ENCODE results near the gene MYL5. TPM values are rescaled to one million over a fixed set of nuclear protein-coding genes. Genes with fewer than 3 reads are reported as not detected.
"Not testable (repeated sequence)": the region's sequence is repeated elsewhere in the genome, so short reads cannot be mapped to it uniquely, and the experiment has no call there.

MYL5 gene
- total and polyA plus RNA-seq, 2 of the 4 experiments (the other 2 are of a cell fraction) = 9.1 to 16.0 TPM

GRCh38 chr4:694341-694940, 20.1 kb downstream of the MYL5 start:
- H4K5ac ChIP-seq (ENCODE audit: low read depth, low read length); intact Hi-C loops (cut with micrococcal nuclease); H3K4me1 ChIP-seq (ENCODE audit: control insufficient read depth, insufficient read depth, low read length); BruUV-seq (replicated peaks); H3K56ac ChIP-seq (ENCODE audit: extremely low read depth, insufficient read depth, low read length); H3K14ac ChIP-seq (replicated peaks; ENCODE audit: low read depth, low read length); H3K36me3 ChIP-seq (ENCODE audit: control insufficient read depth, insufficient read depth, low read length); H3K4me3 ChIP-seq (ENCODE audit: insufficient read depth, low read depth, low read length); H3K79me1 ChIP-seq (ENCODE audit: low read depth in 1 of 2, low read length in 2 of 2); H3K27ac ChIP-seq (ENCODE audit: insufficient read depth, low read length); H2BK20ac ChIP-seq (ENCODE audit: low read depth, low read length); DNase-seq; in situ Hi-C loops (cut with MboI; ENCODE audit: low sequenced_read_pairs); H3K9me3 ChIP-seq (ENCODE audit: control insufficient read depth, insufficient read depth, low read length); H3K9me1 ChIP-seq (ENCODE audit: insufficient read depth, low read length); H2BK120ac ChIP-seq (ENCODE audit: low read depth, low read length); H2AK5ac ChIP-seq (ENCODE audit: low read depth, low read length); H4K8ac ChIP-seq (ENCODE audit: low read depth in 2 of 2, low read length in 2 of 2); ATAC-seq (ENCODE audit: low read depth); POLR2A ChIA-PET (ENCODE audit: unreplicated experiment); dilution Hi-C loops (cut with HindIII; ENCODE audit: low sequenced_read_pairs, unreplicated experiment); H3K23ac ChIP-seq (ENCODE audit: low read depth, low read length); H3K4me2 ChIP-seq (ENCODE audit: low read depth, low read length); H4K91ac ChIP-seq (ENCODE audit: insufficient read depth, low read depth, low read length); H3K9ac ChIP-seq (ENCODE audit: low read depth, low read length); H3K4ac ChIP-seq (ENCODE audit: low read depth, low read length); H2BK15ac ChIP-seq (ENCODE audit: low read depth, low read length); H2AFZ ChIP-seq (replicated peaks; ENCODE audit: low read length, poor library complexity); H2BK5ac ChIP-seq (ENCODE audit: low read depth, low read length, poor library complexity, severe bottlenecking); H3K18ac ChIP-seq (ENCODE audit: low read depth, low read length); H2AK9ac ChIP-seq (replicated peaks; ENCODE audit: low read depth, low read length, poor library complexity); H4K20me1 ChIP-seq (ENCODE audit: insufficient read depth, low read length); CTCF ChIA-PET: not testable (repeated sequence)
- peaks cover 18% of the 10 kb centered on the region for H3K27me3 ChIP-seq (ENCODE audit: control insufficient read depth, insufficient read depth, low read length)
- WGBS, 2 experiments (ENCODE audit: extremely low coverage in 2 of 2, insufficient read length in 1 of 2) = 82% methylated on average over 6 of the region's 12 CpGs; no CpG with 5 or more reads in 1 of the 2 experiments

Measured in IMR-90 (cell line).